ENCODE results near the gene ABCA5.

- TF ChIP-seq GATA2 (IDR thresholded peaks at IDR 0.05; ENCODE audit: low read depth, low read length) (no peak), GATA3 (IDR thresholded peaks at IDR 0.05; ENCODE audit: low read depth, low read length) (no peak)
Measured at GRCh38 chr17:69314246-69315065, 12.5 kb downstream of the ABCA5 start.
